Uterus (tissue), 2 donors: Measurements from ENCODE around the gene CD151.

ENCODE experiments used
- POLR2A ChIP-seq, 2 donors: fragments of 450-650 bp; IDR thresholded peaks; one replicate each; pipeline ENCODE4 v1.6.1; 2016; ENCODE audit warnings: antibody characterized with exemption in 2 of 2, mild to moderate bottlenecking in 1 of 2, moderate library complexity in 1 of 2
- TF ChIP-seq, protein P1 (sequence below), 4 experiments: fragments of 200-600 bp in 2 of 4; fragments of 450-650 bp in 2 of 4; sonication (generic) in 2 of 4; IDR thresholded peaks; one replicate each; pipeline ENCODE4 v1.5.1; 2016 to 2019; ENCODE audit warnings: antibody characterized with exemption in 4 of 4, mild to moderate bottlenecking in 2 of 4, moderate library complexity in 1 of 4

DNA sequence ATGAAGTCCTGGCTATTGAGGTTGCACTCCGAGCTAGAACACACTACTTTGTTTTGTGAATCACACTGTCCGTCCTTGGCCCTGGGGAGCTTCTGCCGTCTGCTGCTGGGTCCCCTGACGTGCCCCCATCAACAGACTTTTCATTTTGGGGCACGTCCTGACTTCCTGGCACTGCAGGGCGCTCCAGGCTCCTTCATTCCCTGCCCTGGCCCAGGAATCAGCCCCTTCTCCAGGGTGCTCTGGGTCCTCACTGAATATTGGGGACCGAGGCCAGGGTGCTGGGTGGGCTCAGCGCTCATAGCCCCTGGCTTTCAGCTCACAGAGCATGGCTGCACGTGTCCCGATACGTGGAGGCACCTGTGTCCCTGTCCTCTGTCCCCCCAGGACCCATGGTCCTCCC is 32.1 kb downstream of the CD151 start:
- TF ChIP-seq, protein P1, sequence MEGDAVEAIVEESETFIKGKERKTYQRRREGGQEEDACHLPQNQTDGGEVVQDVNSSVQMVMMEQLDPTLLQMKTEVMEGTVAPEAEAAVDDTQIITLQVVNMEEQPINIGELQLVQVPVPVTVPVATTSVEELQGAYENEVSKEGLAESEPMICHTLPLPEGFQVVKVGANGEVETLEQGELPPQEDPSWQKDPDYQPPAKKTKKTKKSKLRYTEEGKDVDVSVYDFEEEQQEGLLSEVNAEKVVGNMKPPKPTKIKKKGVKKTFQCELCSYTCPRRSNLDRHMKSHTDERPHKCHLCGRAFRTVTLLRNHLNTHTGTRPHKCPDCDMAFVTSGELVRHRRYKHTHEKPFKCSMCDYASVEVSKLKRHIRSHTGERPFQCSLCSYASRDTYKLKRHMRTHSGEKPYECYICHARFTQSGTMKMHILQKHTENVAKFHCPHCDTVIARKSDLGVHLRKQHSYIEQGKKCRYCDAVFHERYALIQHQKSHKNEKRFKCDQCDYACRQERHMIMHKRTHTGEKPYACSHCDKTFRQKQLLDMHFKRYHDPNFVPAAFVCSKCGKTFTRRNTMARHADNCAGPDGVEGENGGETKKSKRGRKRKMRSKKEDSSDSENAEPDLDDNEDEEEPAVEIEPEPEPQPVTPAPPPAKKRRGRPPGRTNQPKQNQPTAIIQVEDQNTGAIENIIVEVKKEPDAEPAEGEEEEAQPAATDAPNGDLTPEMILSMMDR (IDR thresholded peaks at IDR 0.05): no peak
- no peak for TF ChIP-seq POLR2A (IDR thresholded peaks at IDR 0.05)
